ENCODE data around the gene FAM177A1. TPM values are rescaled to one million over a fixed set of nuclear protein-coding genes. Genes with fewer than 3 reads are reported as not detected.

Gene FAM177A1
- total and polyA plus RNA-seq, 2 of the 13 experiments (the other 11 are each of a cell fraction or from before 2014, with no cell fraction given): 72.9 to 119 TPM

DNA sequence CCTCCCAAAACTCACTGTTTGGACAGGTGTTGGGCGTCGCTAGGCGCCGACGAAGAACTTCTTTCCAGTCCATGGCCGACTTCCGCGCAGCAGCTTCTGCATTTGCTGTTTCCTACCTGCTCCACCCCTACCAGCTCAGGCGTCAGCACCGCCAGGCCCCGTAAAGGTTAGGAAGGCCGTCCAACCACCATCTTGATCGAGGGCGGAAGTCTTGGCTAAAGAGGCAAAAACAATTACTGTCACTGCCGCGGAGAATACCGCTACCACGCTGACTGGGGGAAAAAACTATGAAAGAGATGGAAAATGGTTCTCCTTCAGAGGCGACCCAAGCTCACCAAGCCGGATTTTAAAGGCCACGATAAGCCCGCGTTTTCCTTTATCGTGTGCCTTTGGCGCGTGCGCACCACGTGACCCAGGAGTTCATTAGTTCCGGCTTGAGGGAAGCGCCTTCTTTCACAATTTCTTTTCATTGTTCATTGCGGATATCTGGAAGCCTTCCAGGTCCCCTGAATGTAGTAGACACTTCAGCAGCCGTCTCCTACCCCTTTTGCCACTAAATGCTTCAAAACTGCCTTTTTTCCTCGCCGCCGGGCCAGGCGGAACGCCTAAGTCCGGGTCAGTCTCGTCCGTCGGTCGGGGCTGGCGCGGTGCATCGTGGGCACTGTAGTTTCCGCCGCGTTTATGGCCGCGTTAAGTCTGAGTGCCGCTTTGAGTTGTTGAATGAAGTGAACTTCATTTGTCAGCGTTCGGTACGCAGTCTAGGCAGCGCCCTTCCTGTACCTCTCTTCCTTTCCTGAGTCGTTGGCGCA lies 76.0 kb downstream of the FAM177A1 start, which contains the start of the genes PPP2R3C and PRORP (continued):
- peak; percentile 84; the same call in 1 of the 2 replicates for TF ChIP-seq ETV5 (CRISPR knock-in tag; IDR thresholded peaks at IDR 0.05; ENCODE audit: borderline replicate concordance)
- TF ChIP-seq, protein P1, sequence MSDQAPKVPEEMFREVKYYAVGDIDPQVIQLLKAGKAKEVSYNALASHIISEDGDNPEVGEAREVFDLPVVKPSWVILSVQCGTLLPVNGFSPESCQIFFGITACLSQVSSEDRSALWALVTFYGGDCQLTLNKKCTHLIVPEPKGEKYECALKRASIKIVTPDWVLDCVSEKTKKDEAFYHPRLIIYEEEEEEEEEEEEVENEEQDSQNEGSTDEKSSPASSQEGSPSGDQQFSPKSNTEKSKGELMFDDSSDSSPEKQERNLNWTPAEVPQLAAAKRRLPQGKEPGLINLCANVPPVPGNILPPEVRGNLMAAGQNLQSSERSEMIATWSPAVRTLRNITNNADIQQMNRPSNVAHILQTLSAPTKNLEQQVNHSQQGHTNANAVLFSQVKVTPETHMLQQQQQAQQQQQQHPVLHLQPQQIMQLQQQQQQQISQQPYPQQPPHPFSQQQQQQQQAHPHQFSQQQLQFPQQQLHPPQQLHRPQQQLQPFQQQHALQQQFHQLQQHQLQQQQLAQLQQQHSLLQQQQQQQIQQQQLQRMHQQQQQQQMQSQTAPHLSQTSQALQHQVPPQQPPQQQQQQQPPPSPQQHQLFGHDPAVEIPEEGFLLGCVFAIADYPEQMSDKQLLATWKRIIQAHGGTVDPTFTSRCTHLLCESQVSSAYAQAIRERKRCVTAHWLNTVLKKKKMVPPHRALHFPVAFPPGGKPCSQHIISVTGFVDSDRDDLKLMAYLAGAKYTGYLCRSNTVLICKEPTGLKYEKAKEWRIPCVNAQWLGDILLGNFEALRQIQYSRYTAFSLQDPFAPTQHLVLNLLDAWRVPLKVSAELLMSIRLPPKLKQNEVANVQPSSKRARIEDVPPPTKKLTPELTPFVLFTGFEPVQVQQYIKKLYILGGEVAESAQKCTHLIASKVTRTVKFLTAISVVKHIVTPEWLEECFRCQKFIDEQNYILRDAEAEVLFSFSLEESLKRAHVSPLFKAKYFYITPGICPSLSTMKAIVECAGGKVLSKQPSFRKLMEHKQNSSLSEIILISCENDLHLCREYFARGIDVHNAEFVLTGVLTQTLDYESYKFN (CRISPR knock-in tag; conservative IDR thresholded peaks at IDR 0.05): peak; percentile 69
- TF ChIP-seq ZBTB7B (CRISPR knock-in tag; IDR thresholded peaks at IDR 0.05): peak; percentile 89
- TF ChIP-seq, protein P2, sequence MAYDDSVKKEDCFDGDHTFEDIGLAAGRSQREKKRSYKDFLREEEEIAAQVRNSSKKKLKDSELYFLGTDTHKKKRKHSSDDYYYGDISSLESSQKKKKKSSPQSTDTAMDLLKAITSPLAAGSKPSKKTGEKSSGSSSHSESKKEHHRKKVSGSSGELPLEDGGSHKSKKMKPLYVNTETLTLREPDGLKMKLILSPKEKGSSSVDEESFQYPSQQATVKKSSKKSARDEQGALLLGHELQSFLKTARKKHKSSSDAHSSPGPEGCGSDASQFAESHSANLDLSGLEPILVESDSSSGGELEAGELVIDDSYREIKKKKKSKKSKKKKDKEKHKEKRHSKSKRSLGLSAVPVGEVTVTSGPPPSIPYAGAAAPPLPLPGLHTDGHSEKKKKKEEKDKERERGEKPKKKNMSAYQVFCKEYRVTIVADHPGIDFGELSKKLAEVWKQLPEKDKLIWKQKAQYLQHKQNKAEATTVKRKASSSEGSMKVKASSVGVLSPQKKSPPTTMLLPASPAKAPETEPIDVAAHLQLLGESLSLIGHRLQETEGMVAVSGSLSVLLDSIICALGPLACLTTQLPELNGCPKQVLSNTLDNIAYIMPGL (CRISPR knock-in tag; IDR thresholded peaks at IDR 0.05; ENCODE audit: borderline replicate concordance in 1 of 2, low read depth in 1 of 2): peak; percentile 82 to 95
- TF ChIP-seq ZNF720 (CRISPR knock-in tag; IDR thresholded peaks at IDR 0.05): peak; percentile 96
- 0 out of 2 replicates have a peak, but pooled peaks have one; percentile 82 for TF ChIP-seq FOXM1 (CRISPR knock-in tag; IDR thresholded peaks at IDR 0.05)
- no peak; the same call in 1 of the 2 replicates for TF ChIP-seq SMC3 (IDR thresholded peaks at IDR 0.05; ENCODE audit: low read length)
- TF ChIP-seq TCF7L2 (IDR thresholded peaks at IDR 0.05; ENCODE audit: low read depth, low read length): no peak
- TF ChIP-seq RXRA (CRISPR knock-in tag; IDR thresholded peaks at IDR 0.05): peak; percentile 75
- peak; percentile 93; the same call in 1 of the 2 replicates for TF ChIP-seq NRL (CRISPR knock-in tag; IDR thresholded peaks at IDR 0.05; ENCODE audit: borderline replicate concordance)
- peak; percentile 65 for TF ChIP-seq FOXA3 (CRISPR knock-in tag; IDR thresholded peaks at IDR 0.05)
- 0 out of 2 replicates have a peak, but pooled peaks have one; percentile 4 for TF ChIP-seq CEBPG (CRISPR knock-in tag; IDR thresholded peaks at IDR 0.05)
- peak; percentile 69 for TF ChIP-seq FOXK1 (CRISPR knock-in tag; IDR thresholded peaks at IDR 0.05; ENCODE audit: borderline replicate concordance, low read depth)
- peak; percentile 91 for TF ChIP-seq ZNF543 (CRISPR knock-in tag; IDR thresholded peaks at IDR 0.05)
- TF ChIP-seq ZNF557 (CRISPR knock-in tag; IDR thresholded peaks at IDR 0.05): peak; percentile 90; the same call in 1 of the 2 replicates
- peak; percentile 97 for TF ChIP-seq SIN3A (IDR thresholded peaks at IDR 0.05; ENCODE audit: borderline replicate concordance, low read depth, low read length)
- TF ChIP-seq, protein P3, sequence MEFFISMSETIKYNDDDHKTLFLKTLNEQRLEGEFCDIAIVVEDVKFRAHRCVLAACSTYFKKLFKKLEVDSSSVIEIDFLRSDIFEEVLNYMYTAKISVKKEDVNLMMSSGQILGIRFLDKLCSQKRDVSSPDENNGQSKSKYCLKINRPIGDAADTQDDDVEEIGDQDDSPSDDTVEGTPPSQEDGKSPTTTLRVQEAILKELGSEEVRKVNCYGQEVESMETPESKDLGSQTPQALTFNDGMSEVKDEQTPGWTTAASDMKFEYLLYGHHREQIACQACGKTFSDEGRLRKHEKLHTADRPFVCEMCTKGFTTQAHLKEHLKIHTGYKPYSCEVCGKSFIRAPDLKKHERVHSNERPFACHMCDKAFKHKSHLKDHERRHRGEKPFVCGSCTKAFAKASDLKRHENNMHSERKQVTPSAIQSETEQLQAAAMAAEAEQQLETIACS (CRISPR knock-in tag; IDR thresholded peaks at IDR 0.05): peak; percentile 63; the same call in 1 of the 2 replicates
- TF ChIP-seq ZNF335 (CRISPR knock-in tag; IDR thresholded peaks at IDR 0.05): peak; percentile 98
- peak; percentile 27; the same call in 1 of the 2 replicates for TF ChIP-seq ZNF121 (CRISPR knock-in tag; IDR thresholded peaks at IDR 0.05)
- TF ChIP-seq ASH2L (IDR thresholded peaks at IDR 0.05; ENCODE audit: insufficient read length, low read depth, low read length): peak; percentile 100
- TF ChIP-seq MXD4 (CRISPR knock-in tag; IDR thresholded peaks at IDR 0.05): peak; percentile 91
- peak; percentile 42; the same call in 1 of the 2 replicates for TF ChIP-seq RFX5 (IDR thresholded peaks at IDR 0.05; ENCODE audit: low read depth, low read length)
- peak; percentile 65 for TF ChIP-seq TBL1XR1 (IDR thresholded peaks at IDR 0.05; ENCODE audit: borderline replicate concordance, low read length, partially characterized antibody)
- TF ChIP-seq ZNF614 (CRISPR knock-in tag; IDR thresholded peaks at IDR 0.05; ENCODE audit: borderline replicate concordance): peak; percentile 27
